ENCODE data around the gene MTMR10. TPM values are rescaled to one million over a fixed set of nuclear protein-coding genes. Genes with fewer than 3 reads are reported as not detected.

MTMR10 gene
- total RNA-seq, 1 donor from 2014 or later, result 36.3 TPM

- no peak for DNase-seq (ENCODE audit: low spot score)
Measured at GRCh38 chr15:30962079-30962478, 29.3 kb downstream of the MTMR10 start.

GRCh38 chr15:30958219-30958618 lies 33.2 kb downstream of the MTMR10 start:
- no peak for DNase-seq (ENCODE audit: low spot score)

- DNase-seq (ENCODE audit: low spot score), result no peak
Measured at GRCh38 chr15:30956216-30957124, 35.0 kb downstream of the MTMR10 start.

GRCh38 chr15:30954674-30955073 lies 36.8 kb downstream of the MTMR10 start:
- DNase-seq (ENCODE audit: low spot score), result no peak

GRCh38 chr15:30953731-30954378 lies 37.6 kb downstream of the MTMR10 start:
- DNase-seq (ENCODE audit: low spot score), result no peak

- DNase-seq (ENCODE audit: low spot score), result no peak
Measured at GRCh38 chr15:30953183-30953582, 38.2 kb downstream of the MTMR10 start.

GRCh38 chr15:30943654-30944335 lies 47.6 kb downstream of the MTMR10 start:
- no peak for DNase-seq (ENCODE audit: low spot score)

- no peak for DNase-seq (ENCODE audit: low spot score)
Measured at GRCh38 chr15:30941520-30941919, 49.9 kb downstream of the MTMR10 start.

GRCh38 chr15:30940359-30940758 lies 51.1 kb downstream of the MTMR10 start:
- DNase-seq (ENCODE audit: low spot score), result no peak

GRCh38 chr15:30939161-30939560 lies 52.3 kb downstream of the MTMR10 start:
- no peak for DNase-seq (ENCODE audit: low spot score)

GRCh38 chr15:30933293-30933692 lies 58.1 kb downstream of the MTMR10 start:
- DNase-seq (ENCODE audit: low spot score), result no peak

- DNase-seq (ENCODE audit: low spot score), result no peak
Measured at GRCh38 chr15:30930422-30930821, 61.0 kb downstream of the MTMR10 start.

GRCh38 chr15:30929982-30930381 lies 61.4 kb downstream of the MTMR10 start:
- no peak for DNase-seq (ENCODE audit: low spot score)

GRCh38 chr15:30929064-30929669 lies 62.3 kb downstream of the MTMR10 start:
- DNase-seq (ENCODE audit: low spot score), result no peak

- DNase-seq (ENCODE audit: low spot score), result no peak
Measured at GRCh38 chr15:30928076-30928475, 63.4 kb downstream of the MTMR10 start.

GRCh38 chr15:30927148-30927761 lies 64.2 kb downstream of the MTMR10 start:
- DNase-seq (ENCODE audit: low spot score), result no peak

GRCh38 chr15:30926161-30926560 lies 65.3 kb downstream of the MTMR10 start:
- DNase-seq (ENCODE audit: low spot score), result no peak

- DNase-seq (ENCODE audit: low spot score), result no peak
Measured at GRCh38 chr15:30925686-30926085, 65.7 kb downstream of the MTMR10 start.

- DNase-seq (ENCODE audit: low spot score), result no peak
Measured at GRCh38 chr15:30924353-30924752, 67.1 kb downstream of the MTMR10 start.

GRCh38 chr15:30923429-30923828 lies 68.0 kb downstream of the MTMR10 start:
- no peak for DNase-seq (ENCODE audit: low spot score)

Measured in mesenteric fat pad (tissue), 1 donor.